Endothelial cell of umbilical vein (primary cell): ENCODE data around the gene SDHAF2. TPM values are rescaled to one million over a fixed set of nuclear protein-coding genes. Genes with fewer than 3 reads are reported as not detected.
A peak's percentile ranks its signal among the peaks of the same experiment; 100 is the strongest.

Source experiments
- BruUV-seq: library from RNA; stranded (reverse); fragments of 400-500 nt; replicated peaks from 2 replicates; lab custom pipeline; 2021; lab: Mats Ljungman, UMichigan
- CTCF ChIA-PET: fragments of 300-600, 350-600 bp; sonication (Branson Sonifier 250); formaldehyde crosslinking; loops from one replicate; lab custom pipeline; 2021; ENCODE audit warnings: antibody characterized with exemption, inconsistent platforms; lab: Charles Lee
- POLR2A ChIA-PET: fragments of 300-600, 350-600 bp; sonication (Branson Sonifier 250); formaldehyde crosslinking; loops from one replicate; lab custom pipeline; 2021; ENCODE audit warnings: antibody characterized with exemption, inconsistent platforms; lab: Charles Lee
- DNase-seq: peaks from one replicate; pipeline ENCODE4 v3.0.0-alpha.2; 2011; ENCODE audit warnings: low read depth, low spot score
- FAIRE-seq: peaks from 2 replicates; lab custom pipeline; 2011; peaks lifted over from hg19 to GRCh38; lab: Jason Lieb, UNC
- H2AFZ ChIP-seq: 2 replicates; pipeline ENCODE4 v1.6.0; 2012; ENCODE audit warnings: low read depth, low read length, control low read depth, inconsistent platforms
- H3K27ac ChIP-seq: 2 replicates; pipeline ENCODE4 v1.5.1; 2011; ENCODE audit warnings: low read depth, mild to moderate bottlenecking, control low read depth, low read length, moderate library complexity; ENCODE audit not compliant: insufficient read depth
- H3K27me3 ChIP-seq, 2 experiments: 2 replicates each; pipeline versions ENCODE4 v1.6.0 to v1.6.1; 2011; ENCODE audit warnings: low read length in 2 of 2, mixed read lengths in 1 of 2; ENCODE audit not compliant: control insufficient read depth in 2 of 2, insufficient read depth in 2 of 2
- H3K36me3 ChIP-seq, 2 experiments: 2 replicates in 1 of 2; 3 replicates in 1 of 2; pipeline ENCODE4 v1.5.1; 2011; ENCODE audit warnings: low read length in 2 of 2, mild to moderate bottlenecking in 1 of 2, moderate library complexity in 1 of 2; ENCODE audit not compliant: control insufficient read depth in 2 of 2, insufficient read depth in 2 of 2; ENCODE audit errors: extremely low read depth in 1 of 2
- H3K4me1 ChIP-seq: 3 replicates; pipeline ENCODE4 v1.5.1; 2011; ENCODE audit warnings: mild to moderate bottlenecking, low read length; ENCODE audit not compliant: control insufficient read depth, insufficient read depth; ENCODE audit errors: extremely low read depth
- H3K4me2 ChIP-seq: 2 replicates; pipeline ENCODE4 v1.6.1; 2011; ENCODE audit warnings: low read length, control low read depth, mixed read lengths; ENCODE audit not compliant: insufficient read depth
- H3K4me3 ChIP-seq, 3 experiments: fragments of 200-600 bp in 1 of 3; sonication (generic), shearing (Covaris generic) in 1 of 3; replicated peaks in 1 of 3; 2 replicates each; pipeline ENCODE4 v1.5.1; 2011 to 2016; ENCODE audit warnings: control low read depth in 3 of 3, low read length in 3 of 3, mild to moderate bottlenecking in 2 of 3, inconsistent platforms in 1 of 3, low read depth in 1 of 3, moderate library complexity in 1 of 3; ENCODE audit not compliant: insufficient read depth in 1 of 3
- H3K79me2 ChIP-seq: 2 replicates; pipeline ENCODE4 v1.6.0; 2012; ENCODE audit warnings: low read length, inconsistent platforms; ENCODE audit not compliant: control insufficient read depth, insufficient read depth
- H3K9ac ChIP-seq: replicated peaks from 2 replicates; pipeline ENCODE3; 2011; ENCODE audit warnings: low read length, control low read depth; ENCODE audit not compliant: insufficient read depth; ENCODE audit errors: extremely low read depth
- H3K9me1 ChIP-seq: replicated peaks from 3 replicates; pipeline ENCODE4 v1.6.0; 2011; ENCODE audit warnings: mild to moderate bottlenecking, low read length; ENCODE audit not compliant: control insufficient read depth, insufficient read depth; ENCODE audit errors: extremely low read depth
- H3K9me3 ChIP-seq: replicated peaks from 2 replicates; pipeline ENCODE4 v1.5.1; 2012; ENCODE audit warnings: low read length, inconsistent platforms; ENCODE audit not compliant: control insufficient read depth, insufficient read depth
- H4K20me1 ChIP-seq: replicated peaks from 2 replicates; pipeline ENCODE3; 2011; ENCODE audit warnings: mild to moderate bottlenecking, low read length; ENCODE audit not compliant: control insufficient read depth, insufficient read depth; ENCODE audit errors: extremely low read depth
- JUN ChIP-seq: IDR thresholded peaks from 2 replicates; pipeline ENCODE4 v1.6.1; 2011; ENCODE audit warnings: borderline replicate concordance, low read depth; ENCODE audit not compliant: insufficient read length, insufficient read depth
- dilution Hi-C: fragments of 300-500 bp; cut with MboI; formaldehyde crosslinking; loops from one replicate; pipeline ENCODE4 v1.15.0; 2019; ENCODE audit warnings: low sequenced_read_pairs; ENCODE audit not compliant: extremely low pct_ligation_motif_present
- intact Hi-C: fragments of 100-400 bp; cut with micrococcal nuclease; formaldehyde crosslinking; loops from one replicate; pipeline ENCODE4 v1.10.0; 2022
- polyA plus RNA-seq, 4 experiments: library from polyadenylated mRNA; depleted of rRNA in 3 of 4; stranded (reverse) in 3 of 4; unstranded in 1 of 4; fragments of >200 nt; gene quantifications; 2 replicates each; pipeline versions ENCODE4 v1.2.1 to v1.2.3, GENCODE V29; 2011 to 2012; ENCODE audit warnings: missing spikeins in 1 of 4
- total RNA-seq: library from RNA; stranded (reverse); gene quantifications from 2 replicates; pipeline ENCODE4 v1.2.3, GENCODE V29; 2021
- TF ChIP-seq, protein P1 (sequence below), 2 donors: IDR thresholded peaks; 1 replicate in 1 of 2; 2 replicates in 1 of 2; pipeline ENCODE4 v1.5.1; 2011; ENCODE audit warnings: low read length in 2 of 2, mild to moderate bottlenecking in 2 of 2, moderate library complexity in 2 of 2, control low read depth in 1 of 2, inconsistent platforms in 1 of 2, low read depth in 1 of 2; ENCODE audit not compliant: insufficient read depth in 1 of 2; ENCODE audit errors: extremely low read depth in 1 of 2

Gene SDHAF2
- total and polyA plus RNA-seq, 2 donors (not counting 3 experiments of a cell fraction or from before 2014, with no cell fraction given), result 44.5 to 128 TPM

DNA sequence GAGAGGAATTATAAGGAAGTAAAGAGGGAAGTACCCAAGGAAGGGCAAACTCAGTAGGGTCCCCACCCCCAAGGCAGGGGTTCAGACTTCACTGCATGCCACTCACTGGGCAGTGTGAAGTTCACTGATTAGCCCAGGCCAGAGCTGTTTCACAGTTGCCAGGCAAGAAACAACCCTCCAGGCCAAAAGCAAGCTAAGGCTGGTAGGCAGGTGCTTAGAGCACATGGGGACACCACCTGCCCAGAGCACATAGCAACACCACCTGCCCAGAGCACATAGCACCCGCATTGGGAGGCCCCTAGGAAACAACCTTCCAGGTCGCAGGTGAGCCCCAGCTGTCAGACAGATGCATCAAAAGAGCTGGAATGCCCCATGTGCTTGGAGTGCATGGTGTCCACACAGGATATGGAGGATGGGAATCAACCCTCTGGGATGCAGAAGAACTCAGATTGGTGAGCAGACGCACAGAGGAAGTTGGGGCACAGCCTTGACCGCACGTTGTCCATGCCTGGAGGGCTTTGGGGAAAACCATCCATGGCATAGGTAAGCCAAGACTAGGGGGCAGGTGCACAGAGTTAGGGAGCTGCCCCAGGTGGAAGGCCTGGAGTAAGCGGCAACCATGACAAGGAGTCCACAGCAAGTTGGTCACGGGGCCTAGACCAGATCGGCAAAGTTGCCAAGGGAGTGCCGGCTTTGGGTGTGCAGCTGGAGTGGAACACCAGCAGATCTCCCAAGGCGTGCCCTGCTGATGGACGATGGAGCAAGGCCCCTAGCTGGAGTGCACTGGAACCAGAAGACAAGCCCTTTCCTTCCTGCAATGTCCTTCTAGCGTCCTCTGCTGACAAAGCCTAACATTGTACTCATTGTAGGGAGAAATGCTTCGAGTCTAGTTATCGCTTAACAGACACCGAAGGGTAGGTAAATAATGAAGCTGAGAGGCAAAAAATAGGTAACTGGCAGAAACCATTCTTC lies 45.4 kb upstream of the SDHAF2 start:
- DNase-seq (peak; percentile 43), FAIRE-seq (peak; percentile 55)
- no peak overlapping the region for H3K27ac ChIP-seq
- no peak overlapping the region for H3K4me2 ChIP-seq
- CTCF ChIA-PET, result interaction anchor here (1.0 to 6.3 kb wide), 22 partner anchors 9 to 132 kb away, joined by 3 to 345 read pairs (median 7); partner anchors contain the start of genes CYB561A3, DDB1, TKFC and TMEM138
- H3K4me3 ChIP-seq, result no peak overlapping the region
- POLR2A ChIA-PET, result interaction anchor here (1.3 kb wide), 1 partner anchor 23 kb away, joined by 3 read pairs; the partner anchor contains the start of gene CYB561A3
- H4K20me1 ChIP-seq, result no peaks in the 10 kb centered on the region
- no peak for TF ChIP-seq JUN
- TF ChIP-seq, protein P1, sequence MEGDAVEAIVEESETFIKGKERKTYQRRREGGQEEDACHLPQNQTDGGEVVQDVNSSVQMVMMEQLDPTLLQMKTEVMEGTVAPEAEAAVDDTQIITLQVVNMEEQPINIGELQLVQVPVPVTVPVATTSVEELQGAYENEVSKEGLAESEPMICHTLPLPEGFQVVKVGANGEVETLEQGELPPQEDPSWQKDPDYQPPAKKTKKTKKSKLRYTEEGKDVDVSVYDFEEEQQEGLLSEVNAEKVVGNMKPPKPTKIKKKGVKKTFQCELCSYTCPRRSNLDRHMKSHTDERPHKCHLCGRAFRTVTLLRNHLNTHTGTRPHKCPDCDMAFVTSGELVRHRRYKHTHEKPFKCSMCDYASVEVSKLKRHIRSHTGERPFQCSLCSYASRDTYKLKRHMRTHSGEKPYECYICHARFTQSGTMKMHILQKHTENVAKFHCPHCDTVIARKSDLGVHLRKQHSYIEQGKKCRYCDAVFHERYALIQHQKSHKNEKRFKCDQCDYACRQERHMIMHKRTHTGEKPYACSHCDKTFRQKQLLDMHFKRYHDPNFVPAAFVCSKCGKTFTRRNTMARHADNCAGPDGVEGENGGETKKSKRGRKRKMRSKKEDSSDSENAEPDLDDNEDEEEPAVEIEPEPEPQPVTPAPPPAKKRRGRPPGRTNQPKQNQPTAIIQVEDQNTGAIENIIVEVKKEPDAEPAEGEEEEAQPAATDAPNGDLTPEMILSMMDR (IDR thresholded peaks at IDR 0.05; ENCODE audit: extremely low read depth in 1 of 2, insufficient read depth in 1 of 2, low read depth in 1 of 2, low read length in 2 of 2), result peak; percentile 32 to 42
- dilution Hi-C loops (no loop called here), intact Hi-C loops (loop anchor here (1.0 to 2.0 kb wide), 4 partner anchors 48 to 256 kb away; no protein-coding TSS in a partner anchor)
- no peaks in the 10 kb centered on the region for H3K9me3 ChIP-seq
- no peaks in the 10 kb centered on the region for H3K36me3 ChIP-seq
- H3K9me1 ChIP-seq, result no peaks in the 10 kb centered on the region
- no peaks in the 10 kb centered on the region for H3K4me1 ChIP-seq
- no peak overlapping the region for H2AFZ ChIP-seq
- H3K79me2 ChIP-seq, result no peaks in the 10 kb centered on the region
- no TSS peak for BruUV-seq
- no peaks in the 10 kb centered on the region for H3K27me3 ChIP-seq
- H3K9ac ChIP-seq, result no peak overlapping the region
